ENCODE measurements around the gene ANO4. TPM values are rescaled to one million over a fixed set of nuclear protein-coding genes. Genes with fewer than 3 reads are reported as not detected.

Gene ANO4
- total and polyA plus RNA-seq, 4 donors: 0.10 to 1.9 (median 0.86) TPM

DNA sequence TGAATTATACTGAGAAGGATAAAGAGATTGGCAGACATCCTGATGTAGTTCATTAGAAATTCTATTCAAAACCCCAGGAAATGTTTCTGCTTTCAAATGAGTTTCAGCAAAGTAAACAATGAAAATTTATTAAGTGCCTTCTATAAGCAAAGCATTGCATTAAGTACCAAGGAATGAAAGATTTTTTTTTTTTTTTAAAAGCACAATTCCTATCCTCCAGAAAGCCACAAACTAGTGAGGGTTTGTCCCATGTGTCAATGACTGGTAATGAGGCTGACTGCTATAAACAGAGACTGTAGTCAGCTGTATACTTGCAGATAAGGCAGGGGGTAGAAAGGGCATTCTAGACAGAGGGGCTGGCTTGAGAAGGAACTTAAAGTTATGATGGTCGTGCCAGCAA, 6.7 kb downstream of the ANO4 start:
- Histone ChIP-seq H3K9ac (ENCODE audit: insufficient read depth in 1 of 2, low read length in 2 of 2) (no peak overlapping the region), H3K36me3 (ENCODE audit: control insufficient read depth in 4 of 4, insufficient read depth in 4 of 4, low read length in 4 of 4) (no peaks in the 10 kb centered on the region), H3K27ac (ENCODE audit: low read depth in 1 of 2, low read length in 1 of 2) (no peak overlapping the region), H3K27me3 (ENCODE audit: control insufficient read depth in 3 of 3, insufficient read depth in 3 of 3, low read length in 2 of 3) (peaks cover 0 to 2% (median 0%) of the 10 kb centered on the region in 3 donors), H3K4me1 (ENCODE audit: control insufficient read depth in 5 of 5, insufficient read depth in 5 of 5, low read length in 5 of 5) (peaks cover 0 to 49% (median 4%) of the 10 kb centered on the region in 5 donors), H3K9me3 (ENCODE audit: control insufficient read depth in 4 of 4, insufficient read depth in 3 of 4, low read length in 3 of 4) (no peaks in the 10 kb centered on the region), H3K4me3 (no peak overlapping the region)
- 0 to 5% methylated on average over 1 of the region's 1 CpG for WGBS, 2 donors
- ATAC-seq (ENCODE audit: insufficient read depth, low FRiP score): no peak
- peak; percentile 19 to 87 (median 86) for DNase-seq
- TF ChIP-seq, protein P1, sequence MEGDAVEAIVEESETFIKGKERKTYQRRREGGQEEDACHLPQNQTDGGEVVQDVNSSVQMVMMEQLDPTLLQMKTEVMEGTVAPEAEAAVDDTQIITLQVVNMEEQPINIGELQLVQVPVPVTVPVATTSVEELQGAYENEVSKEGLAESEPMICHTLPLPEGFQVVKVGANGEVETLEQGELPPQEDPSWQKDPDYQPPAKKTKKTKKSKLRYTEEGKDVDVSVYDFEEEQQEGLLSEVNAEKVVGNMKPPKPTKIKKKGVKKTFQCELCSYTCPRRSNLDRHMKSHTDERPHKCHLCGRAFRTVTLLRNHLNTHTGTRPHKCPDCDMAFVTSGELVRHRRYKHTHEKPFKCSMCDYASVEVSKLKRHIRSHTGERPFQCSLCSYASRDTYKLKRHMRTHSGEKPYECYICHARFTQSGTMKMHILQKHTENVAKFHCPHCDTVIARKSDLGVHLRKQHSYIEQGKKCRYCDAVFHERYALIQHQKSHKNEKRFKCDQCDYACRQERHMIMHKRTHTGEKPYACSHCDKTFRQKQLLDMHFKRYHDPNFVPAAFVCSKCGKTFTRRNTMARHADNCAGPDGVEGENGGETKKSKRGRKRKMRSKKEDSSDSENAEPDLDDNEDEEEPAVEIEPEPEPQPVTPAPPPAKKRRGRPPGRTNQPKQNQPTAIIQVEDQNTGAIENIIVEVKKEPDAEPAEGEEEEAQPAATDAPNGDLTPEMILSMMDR (IDR thresholded peaks at IDR 0.05; ENCODE audit: control extremely low read depth, extremely low read depth): no peak

DNA sequence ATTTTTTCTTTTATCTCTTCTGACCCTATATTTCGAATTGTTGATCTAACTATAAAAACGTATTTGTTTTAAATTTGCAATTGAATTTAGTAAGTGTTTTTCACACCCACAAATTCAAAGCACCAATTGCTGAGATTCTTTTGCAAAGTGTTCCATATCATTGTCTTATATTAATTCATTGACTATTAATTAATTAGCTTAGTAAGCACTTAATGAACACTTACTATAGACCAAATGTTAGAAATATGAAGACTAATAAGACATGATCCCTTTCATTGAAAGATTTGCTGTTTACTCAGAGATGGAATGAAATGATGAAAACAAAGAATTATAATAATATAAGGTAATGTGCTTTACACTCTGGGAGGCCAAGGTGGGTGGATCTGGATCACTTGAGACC, 14.2 kb downstream of the ANO4 start:
- Histone ChIP-seq H3K9ac (ENCODE audit: insufficient read depth in 1 of 2, low read length in 2 of 2) (no peak overlapping the region), H3K36me3 (ENCODE audit: control insufficient read depth in 4 of 4, insufficient read depth in 4 of 4, low read length in 4 of 4) (no peaks in the 10 kb centered on the region), H3K4me1 (ENCODE audit: control insufficient read depth in 5 of 5, insufficient read depth in 5 of 5, low read length in 5 of 5) (no peaks in the 10 kb centered on the region), H3K9me3 (ENCODE audit: control insufficient read depth in 4 of 4, insufficient read depth in 3 of 4, low read length in 3 of 4) (peaks cover 0 to 3% (median 0%) of the 10 kb centered on the region in 4 donors), H3K4me3 (no peak overlapping the region), H3K27me3 (ENCODE audit: control insufficient read depth in 3 of 3, insufficient read depth in 3 of 3, low read length in 2 of 3) (peaks cover 0 to 4% (median 0%) of the 10 kb centered on the region in 3 donors), H3K27ac (ENCODE audit: low read depth in 1 of 2, low read length in 1 of 2) (no peak overlapping the region)
- TF ChIP-seq, protein P1 (IDR thresholded peaks at IDR 0.05; ENCODE audit: control extremely low read depth, extremely low read depth): no peak
- no peak for ATAC-seq (ENCODE audit: insufficient read depth, low FRiP score)
- DNase-seq: no peak
- WGBS, 2 donors: 78 to 80% methylated on average over 2 of the region's 2 CpGs

DNA sequence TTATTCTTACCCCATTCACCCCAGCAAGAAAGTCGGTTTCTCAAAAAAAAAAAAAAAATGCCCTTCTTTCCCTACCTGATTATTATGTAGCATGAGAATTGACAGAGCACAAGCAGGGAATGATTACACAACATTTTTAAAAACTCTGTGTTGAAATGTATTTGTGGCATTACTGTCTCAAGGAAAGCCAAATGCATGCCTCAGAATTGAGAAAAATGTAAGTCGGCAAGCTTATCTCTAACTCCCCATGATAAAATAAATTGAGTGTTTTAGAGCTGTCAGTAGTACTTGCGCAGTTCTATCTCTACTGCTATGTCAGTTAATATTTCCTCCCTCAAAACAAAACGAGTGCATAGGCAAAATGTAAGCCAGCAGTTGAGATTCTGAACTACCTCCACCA, 25.7 kb downstream of the ANO4 start:
- no peak overlapping the region for H3K9ac ChIP-seq (ENCODE audit: insufficient read depth in 1 of 2, low read length in 2 of 2)
- no peaks in the 10 kb centered on the region for H3K9me3 ChIP-seq (ENCODE audit: control insufficient read depth in 4 of 4, insufficient read depth in 3 of 4, low read length in 3 of 4)
- peak in 2 of 3 donors; percentile 40 to 67 for DNase-seq
- 50 to 62% methylated on average over 4 of the region's 4 CpGs for WGBS, 2 donors
- H3K27me3 ChIP-seq (ENCODE audit: control insufficient read depth in 3 of 3, insufficient read depth in 3 of 3, low read length in 2 of 3): peaks cover 0 to 5% (median 0%) of the 10 kb centered on the region in 3 donors
- no peaks in the 10 kb centered on the region for H3K36me3 ChIP-seq (ENCODE audit: control insufficient read depth in 4 of 4, insufficient read depth in 4 of 4, low read length in 4 of 4)
- no peak for ATAC-seq (ENCODE audit: insufficient read depth, low FRiP score)
- peaks cover 0 to 2% (median 0%) of the 10 kb centered on the region in 5 donors for H3K4me1 ChIP-seq (ENCODE audit: control insufficient read depth in 5 of 5, insufficient read depth in 5 of 5, low read length in 5 of 5)
- no peak overlapping the region for H3K4me3 ChIP-seq
- no peak overlapping the region for H3K27ac ChIP-seq (ENCODE audit: low read depth in 1 of 2, low read length in 1 of 2)
- TF ChIP-seq, protein P1 (IDR thresholded peaks at IDR 0.05; ENCODE audit: control extremely low read depth, extremely low read depth): no peak

DNA sequence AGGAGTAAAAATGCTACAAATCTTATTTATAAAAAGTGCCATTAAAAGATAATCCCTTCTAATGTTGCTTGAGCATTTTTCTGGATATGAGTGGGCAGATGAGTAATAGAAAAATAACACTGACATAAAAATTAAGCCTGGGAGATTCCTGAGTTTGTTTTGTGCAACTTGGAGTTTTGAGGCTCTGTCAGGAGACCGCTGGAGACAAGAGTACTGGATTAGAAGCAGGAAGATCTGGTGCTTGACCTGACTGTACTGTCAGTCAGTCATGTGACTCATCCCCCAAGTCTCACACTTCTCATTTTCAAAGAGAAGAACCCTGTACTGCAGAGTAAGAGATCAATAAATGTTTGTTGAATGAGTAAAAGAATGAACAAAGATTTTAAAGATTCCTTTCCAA, 29.4 kb downstream of the ANO4 start:
- H3K9ac ChIP-seq (ENCODE audit: insufficient read depth in 1 of 2, low read length in 2 of 2): no peak overlapping the region
- no peak for ATAC-seq (ENCODE audit: insufficient read depth, low FRiP score)
- H3K27ac ChIP-seq (ENCODE audit: low read depth in 1 of 2, low read length in 1 of 2): no peak overlapping the region
- TF ChIP-seq, protein P1 (IDR thresholded peaks at IDR 0.05; ENCODE audit: control extremely low read depth, extremely low read depth): no peak
- no peak overlapping the region for H3K4me3 ChIP-seq
- H3K36me3 ChIP-seq (ENCODE audit: control insufficient read depth in 4 of 4, insufficient read depth in 4 of 4, low read length in 4 of 4): no peaks in the 10 kb centered on the region
- 50 to 59% methylated on average over 1 of the region's 1 CpG for WGBS, 2 donors
- H3K9me3 ChIP-seq (ENCODE audit: control insufficient read depth in 4 of 4, insufficient read depth in 3 of 4, low read length in 3 of 4): no peaks in the 10 kb centered on the region
- H3K4me1 ChIP-seq (ENCODE audit: control insufficient read depth in 5 of 5, insufficient read depth in 5 of 5, low read length in 5 of 5): peaks cover 0 to 2% (median 0%) of the 10 kb centered on the region in 5 donors
- no peak for DNase-seq
- H3K27me3 ChIP-seq (ENCODE audit: control insufficient read depth in 3 of 3, insufficient read depth in 3 of 3, low read length in 2 of 3): peaks cover 0 to 3% (median 0%) of the 10 kb centered on the region in 3 donors

Data from lung (tissue), 12 donors.